MG63 (cell line): ENCODE results near the gene ARPC2. TPM values are rescaled to one million over a fixed set of nuclear protein-coding genes. Genes with fewer than 3 reads are reported as not detected.

Source experiments
- total RNA-seq: library from RNA; depleted of rRNA; stranded (reverse); fragments of >200 nt; shearing (Covaris generic); gene quantifications from 2 replicates; pipeline ENCODE4 v1.2.3, GENCODE V29; 2014; ENCODE audit warnings: low replicate concordance; rRNA removed

ARPC2 gene
- total RNA-seq, 1 experiment from 2014 or later = 505 TPM

Other genes with a start within 250 kb of the ARPC2 start
- 13.4 and 17.6 TPM in 2 replicates for gene TNS1, start 214.2 kb upstream of the ARPC2 start, total RNA-seq
- gene RUFY4, start 147.9 kb upstream of the ARPC2 start, total RNA-seq = not detected in 2 replicates
- not detected in 2 replicates for gene CXCR2, start 91.2 kb upstream of the ARPC2 start, total RNA-seq
- gene CXCR1, start 50.2 kb upstream of the ARPC2 start, total RNA-seq = not detected in 2 replicates
- not detected in 2 replicates for gene GPBAR1, start 43.8 kb downstream of the ARPC2 start, total RNA-seq
- gene AAMP, start 52.9 kb downstream of the ARPC2 start, total RNA-seq = 112 TPM in 2 replicates
- 21.5 and 40.8 TPM in 2 replicates for gene PNKD, start 53.3 kb downstream of the ARPC2 start, total RNA-seq
- 81.0 and 125 TPM in 2 replicates for gene TMBIM1, start 75.3 kb downstream of the ARPC2 start, total RNA-seq
- not detected in 2 replicates for gene CATIP, start 139.7 kb downstream of the ARPC2 start, total RNA-seq
- 0.03 TPM in 1 of 2 replicates, not detected in the other for gene SLC11A1, start 165.1 kb downstream of the ARPC2 start, total RNA-seq
- gene CTDSP1, start 182.7 kb downstream of the ARPC2 start, total RNA-seq = 82.9 and 84.6 TPM in 2 replicates
- not detected in 2 replicates for gene VIL1, start 201.9 kb downstream of the ARPC2 start, total RNA-seq